Stimulated activated CD4-positive, alpha-beta T cell treated with anti-CD3 and anti-CD28 coated beads, Interleukin-15, amount 100 ng/mL, for 1 hour (primary cell): ENCODE measurements around the gene C5orf58.
"Not testable (repeated sequence)": the region's sequence is repeated elsewhere in the genome, so short reads cannot be mapped to it uniquely, and the experiment has no call there.

Source experiments
- DNase-seq, 2 donors: peaks; one replicate each; pipeline ENCODE4 v3.0.0-alpha.2; 2020; ENCODE audit warnings: low read depth in 1 of 2, low spot score in 1 of 2

The C5orf58 gene

GRCh38 chr5:170223360-170223759, 9.4 kb upstream of the C5orf58 start:
- DNase-seq = no peak

- no peak for DNase-seq
Measured at GRCh38 chr5:170223906-170224305, 8.9 kb upstream of the C5orf58 start.

- peak; percentile 51 to 60 for DNase-seq
Measured at GRCh38 chr5:170225326-170226128, 7.3 kb upstream of the C5orf58 start.

GRCh38 chr5:170226129-170226615, 6.6 kb upstream of the C5orf58 start:
- DNase-seq = no peak

- DNase-seq = no peak
Measured at GRCh38 chr5:170226661-170227060, 6.1 kb upstream of the C5orf58 start.

- no peak for DNase-seq
Measured at GRCh38 chr5:170228762-170229435, 3.9 kb upstream of the C5orf58 start.

GRCh38 chr5:170233358-170233892, 640 bp downstream of the C5orf58 start:
- no peak for DNase-seq

GRCh38 chr5:170235876-170236864, 3.4 kb downstream of the C5orf58 start:
- no peak for DNase-seq

GRCh38 chr5:170238456-170239196, 5.8 kb downstream of the C5orf58 start:
- no peak for DNase-seq

GRCh38 chr5:170245436-170245835, 12.7 kb downstream of the C5orf58 start:
- DNase-seq = not testable (repeated sequence)

GRCh38 chr5:170246126-170246870, 13.5 kb downstream of the C5orf58 start:
- DNase-seq = no peak

GRCh38 chr5:170247363-170247762, 14.6 kb downstream of the C5orf58 start:
- DNase-seq = no peak

GRCh38 chr5:170248172-170248930, 15.6 kb downstream of the C5orf58 start:
- no peak for DNase-seq

GRCh38 chr5:170248931-170249227, 16.1 kb downstream of the C5orf58 start:
- DNase-seq = not testable (repeated sequence)

- no peak for DNase-seq
Measured at GRCh38 chr5:170249355-170249754, 16.6 kb downstream of the C5orf58 start.

- DNase-seq = no peak
Measured at GRCh38 chr5:170250810-170251317, 18.1 kb downstream of the C5orf58 start.

GRCh38 chr5:170251462-170251861, 18.7 kb downstream of the C5orf58 start:
- DNase-seq = no peak

- DNase-seq = no peak
Measured at GRCh38 chr5:170252109-170252508, 19.3 kb downstream of the C5orf58 start.
